ENCODE measurements around the gene CAP1. TPM values are rescaled to one million over a fixed set of nuclear protein-coding genes. Genes with fewer than 3 reads are reported as not detected.
A peak's percentile ranks its signal among the peaks of the same experiment; 100 is the strongest.

Gene CAP1
- polyA plus RNA-seq, 1 of the 3 experiments (the other 2 are of a cell fraction), result 244 TPM

- Histone ChIP-seq H3K36me3 (replicated peaks in 1 of 2; ENCODE audit: control insufficient read depth in 1 of 2, insufficient read depth in 2 of 2, low read length in 1 of 2) (no peaks in the 10 kb centered on the region), H3K4me2 (no peak overlapping the region), H3F3A (replicated peaks; ENCODE audit: insufficient read depth) (peaks cover 27% of the 10 kb centered on the region), H3K9ac (no peak overlapping the region), H3K4me1 (ENCODE audit: control insufficient read depth in 1 of 2, insufficient read depth in 2 of 2, low read depth in 1 of 2, low read length in 1 of 2) (peaks cover 15 to 17% of the 10 kb centered on the region in 2 experiments), H4K20me1 (ENCODE audit: insufficient read depth) (no peaks in the 10 kb centered on the region), H3K4me3 (ENCODE audit: low read depth in 2 of 2, low read length in 1 of 2) (no peak overlapping the region), H3K27ac (ENCODE audit: low read depth in 2 of 2, low read length in 1 of 2) (no peak overlapping the region), H2AFZ (ENCODE audit: low read depth) (no peak overlapping the region), H3K79me2 (ENCODE audit: insufficient read depth) (no peaks in the 10 kb centered on the region), H3K9me3 (no peaks in the 10 kb centered on the region), H3K27me3 (ENCODE audit: insufficient read depth) (no peaks in the 10 kb centered on the region), H3K9me2 (no peaks in the 10 kb centered on the region)
- CTCF ChIA-PET, result interaction anchor here (0.6 to 6.5 kb wide), 48 partner anchors 8 to 372 kb away, joined by 3 to 74 read pairs (median 4); partner anchors contain the start of genes CAP1 and MYCL
- DNase-seq, result peak; percentile 54
- TF ChIP-seq USF2 (IDR thresholded peaks at IDR 0.05; ENCODE audit: borderline replicate concordance, low read depth, low read length) (no peak), EP300 (IDR thresholded peaks at IDR 0.05; ENCODE audit: borderline replicate concordance in 1 of 2, low read depth in 1 of 2, low read length in 1 of 2) (no peak), RAD21 (IDR thresholded peaks at IDR 0.05; ENCODE audit: low read length) (peak; percentile 72), CHD2 (IDR thresholded peaks at IDR 0.05; ENCODE audit: low read length, partially characterized antibody) (peak; percentile 28), SMC3 (IDR thresholded peaks at IDR 0.05; ENCODE audit: low read depth, low read length) (peak; percentile 75), FOSL2 (IDR thresholded peaks at IDR 0.05; ENCODE audit: borderline replicate concordance, low read depth) (no peak), EZH2phosphoT487 (IDR thresholded peaks at IDR 0.05; ENCODE audit: borderline replicate concordance, low read depth) (no peak), CTCF (IDR thresholded peaks at IDR 0.05) (peak; percentile 77), POLR2AphosphoS5 (IDR thresholded peaks at IDR 0.05; ENCODE audit: low read depth, low read length) (no peak)
- POLR2A ChIA-PET, result interaction anchor here (0.5 kb wide), 1 partner anchor 12 kb away, joined by 3 read pairs; no protein-coding TSS in a partner anchor
- WGBS (ENCODE audit: low lambda C conversion rate), result 50% methylated on average over 4 of the region's 4 CpGs
Measured at GRCh38 chr1:40032240-40032891, 8.2 kb upstream of the CAP1 start.

- no peaks in the 10 kb centered on the region for H3K9me3 ChIP-seq
- DNase-seq, result no peak
- POLR2A ChIA-PET, result no interaction called here
- no peaks in the 10 kb centered on the region for H3K79me2 ChIP-seq (ENCODE audit: insufficient read depth)
- CTCF ChIA-PET, result interaction anchor here (0.9 to 6.5 kb wide), 2 partner anchors 10 to 116 kb away, joined by 3 to 74 read pairs; no protein-coding TSS in a partner anchor
- peaks cover 17 to 18% of the 10 kb centered on the region in 2 experiments for H3K4me1 ChIP-seq (ENCODE audit: control insufficient read depth in 1 of 2, insufficient read depth in 2 of 2, low read depth in 1 of 2, low read length in 1 of 2)
- TF ChIP-seq REST (IDR thresholded peaks at IDR 0.05; ENCODE audit: low read depth, low read length), result no peak
- H3K36me3 ChIP-seq (replicated peaks in 1 of 2; ENCODE audit: control insufficient read depth in 1 of 2, insufficient read depth in 2 of 2, low read length in 1 of 2), result no peaks in the 10 kb centered on the region
- H3F3A ChIP-seq (replicated peaks; ENCODE audit: insufficient read depth), result peaks cover 29% of the 10 kb centered on the region
- no peaks in the 10 kb centered on the region for H3K9me2 ChIP-seq
- H2AFZ ChIP-seq (ENCODE audit: low read depth), result no peak overlapping the region
- H3K4me2 ChIP-seq, result no peak overlapping the region
- 84% methylated on average over 2 of the region's 2 CpGs for WGBS (ENCODE audit: low lambda C conversion rate)
- H3K27me3 ChIP-seq (ENCODE audit: insufficient read depth), result no peaks in the 10 kb centered on the region
- no peaks in the 10 kb centered on the region for H4K20me1 ChIP-seq (ENCODE audit: insufficient read depth)
- H3K27ac ChIP-seq (ENCODE audit: low read depth in 2 of 2, low read length in 1 of 2), result no peak overlapping the region
- H3K9ac ChIP-seq, result no peak overlapping the region
- H3K4me3 ChIP-seq (ENCODE audit: low read depth in 2 of 2, low read length in 1 of 2), result no peak overlapping the region
Measured at GRCh38 chr1:40034869-40035268, 5.7 kb upstream of the CAP1 start.

Data from SK-N-SH (cell line).